GM18873 (cell line): Measurements from ENCODE around the gene RBM15B.
"Not testable (repeated sequence)": the region's sequence is repeated elsewhere in the genome, so short reads cannot be mapped to it uniquely, and the experiment has no call there.

Experiments
- ATAC-seq: cut with Tn5 transposase; IDR thresholded peaks from one replicate; pipeline ENCODE4 v1.9.1; 2021; ENCODE audit warnings: mild to moderate bottlenecking, moderate library complexity, moderate number of reproducible peaks; ENCODE audit not compliant: unreplicated experiment, low FRiP score

Gene RBM15B

DNA sequence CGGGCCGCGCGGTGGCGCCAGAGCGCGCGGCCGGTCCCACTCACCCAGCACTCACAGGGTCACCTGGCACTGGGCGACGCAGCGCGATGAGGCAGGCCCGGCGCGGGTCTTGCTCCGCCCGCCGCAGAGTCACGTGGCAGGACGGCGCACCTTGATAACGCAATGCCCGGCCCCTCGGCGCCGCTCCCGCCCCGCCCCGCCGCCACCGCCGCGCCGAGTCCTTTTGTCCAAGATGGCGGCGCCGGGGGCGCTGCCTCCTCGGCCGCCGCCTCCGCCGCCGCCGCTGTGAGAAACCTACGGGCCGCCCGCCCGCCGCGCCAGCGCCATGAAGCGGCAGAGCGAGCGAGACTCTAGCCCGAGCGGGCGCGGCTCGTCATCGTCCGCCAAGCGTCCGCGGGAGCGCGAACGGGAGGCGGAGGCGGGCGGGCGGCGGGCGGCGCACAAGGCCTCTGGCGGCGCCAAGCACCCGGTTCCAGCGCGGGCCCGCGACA lies at the start of gene RBM15B:
RBM15B (plus strand) TSS at position 211 of the 491 bp plus-strand sequence; CDS start at position 326, 115 bp downstream.
- ATAC-seq = peak; percentile 78

GRCh38 chr3:51343918-51344687 lies 47.0 kb upstream of the RBM15B start:
- no peak for ATAC-seq

- ATAC-seq = no peak
Observed at GRCh38 chr3:51350751-51351150, 40.3 kb upstream of the RBM15B start.

GRCh38 chr3:51353131-51353530 lies 38.0 kb upstream of the RBM15B start:
- ATAC-seq = no peak

GRCh38 chr3:51353691-51354090 lies 37.4 kb upstream of the RBM15B start:
- ATAC-seq = no peak

GRCh38 chr3:51354172-51354571 lies 36.9 kb upstream of the RBM15B start:
- no peak for ATAC-seq

GRCh38 chr3:51354731-51355615 lies 36.1 kb upstream of the RBM15B start:
- ATAC-seq = no peak

DNA sequence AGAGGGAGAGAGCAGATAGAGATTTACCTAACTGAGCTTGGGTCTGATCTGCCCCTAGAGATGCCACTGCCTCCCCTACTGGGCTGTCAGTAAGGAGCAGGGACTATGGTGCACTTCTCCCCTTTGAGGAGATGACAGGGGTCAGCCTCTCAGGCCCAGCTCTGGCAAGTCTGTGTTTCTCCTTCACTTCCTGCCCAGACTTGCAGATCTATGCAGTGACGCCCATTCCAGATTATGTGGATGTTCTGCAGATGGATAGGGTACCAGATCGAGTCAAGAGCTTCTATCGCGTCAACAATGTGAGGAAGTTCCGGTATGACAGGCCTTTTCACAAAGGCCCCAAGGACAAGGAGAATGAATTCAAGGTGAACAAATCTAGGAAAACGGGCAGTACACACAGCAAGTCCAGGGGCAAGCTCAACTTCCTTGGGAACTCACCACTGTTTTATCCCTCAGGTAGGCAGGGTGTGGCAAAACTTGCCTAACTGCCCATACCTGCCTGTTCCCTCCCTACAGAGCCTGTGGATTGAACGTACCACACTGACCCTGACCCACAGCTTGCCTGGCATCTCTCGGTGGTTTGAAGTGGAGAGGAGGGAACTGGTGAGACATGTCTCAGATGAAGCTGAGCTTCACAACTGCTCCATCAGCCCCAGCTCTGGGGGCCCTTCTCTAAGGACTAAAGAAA lies 35.0 kb upstream of the RBM15B start:
- no peak for ATAC-seq

GRCh38 chr3:51357856-51358255 lies 33.2 kb upstream of the RBM15B start:
- no peak for ATAC-seq

- ATAC-seq = no peak
Observed at GRCh38 chr3:51358981-51359380, 32.1 kb upstream of the RBM15B start.

- no peak for ATAC-seq
Observed at GRCh38 chr3:51360806-51361205, 30.3 kb upstream of the RBM15B start.

GRCh38 chr3:51361746-51362145 lies 29.3 kb upstream of the RBM15B start:
- ATAC-seq = no peak

GRCh38 chr3:51362476-51362875 lies 28.6 kb upstream of the RBM15B start:
- ATAC-seq = no peak

GRCh38 chr3:51368276-51368675 lies 22.8 kb upstream of the RBM15B start:
- not testable (repeated sequence) for ATAC-seq

- ATAC-seq = no peak
Observed at GRCh38 chr3:51371943-51372557, 19.0 kb upstream of the RBM15B start.

- no peak for ATAC-seq
Observed at GRCh38 chr3:51373658-51374421, 17.2 kb upstream of the RBM15B start.

DNA sequence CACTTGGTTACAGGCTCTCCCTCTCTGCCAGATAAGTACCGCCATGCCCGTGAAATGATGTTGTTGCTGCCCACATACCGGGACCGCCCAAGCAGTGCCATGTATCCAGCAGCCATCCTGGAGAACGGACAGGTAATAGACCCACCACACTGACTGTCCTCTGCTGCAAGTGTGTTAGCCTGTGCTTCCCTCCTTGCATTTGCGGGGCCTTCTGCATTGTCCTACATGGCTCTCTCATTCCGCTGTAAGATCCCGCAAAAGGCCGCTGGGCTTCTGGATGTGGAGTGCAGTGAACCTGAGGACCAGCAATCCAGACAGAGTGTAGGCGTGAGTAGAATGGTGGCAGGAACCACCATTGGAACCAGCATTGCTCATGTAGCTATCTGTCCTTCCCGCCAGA lies 16.6 kb upstream of the RBM15B start:
- no peak for ATAC-seq

- ATAC-seq = no peak
Observed at GRCh38 chr3:51375136-51375535, 15.9 kb upstream of the RBM15B start.

- no peak for ATAC-seq
Observed at GRCh38 chr3:51375571-51375970, 15.5 kb upstream of the RBM15B start.

- no peak for ATAC-seq
Observed at GRCh38 chr3:51378065-51378464, 13.0 kb upstream of the RBM15B start.
